ENCODE data around the gene PDZD11. TPM values are rescaled to one million over a fixed set of nuclear protein-coding genes. Genes with fewer than 3 reads are reported as not detected.
"Not testable (repeated sequence)": the region's sequence is repeated elsewhere in the genome, so short reads cannot be mapped to it uniquely, and the experiment has no call there.

Gene PDZD11
- total RNA-seq, 1 donor from 2014 or later = 33.9 TPM

DNA sequence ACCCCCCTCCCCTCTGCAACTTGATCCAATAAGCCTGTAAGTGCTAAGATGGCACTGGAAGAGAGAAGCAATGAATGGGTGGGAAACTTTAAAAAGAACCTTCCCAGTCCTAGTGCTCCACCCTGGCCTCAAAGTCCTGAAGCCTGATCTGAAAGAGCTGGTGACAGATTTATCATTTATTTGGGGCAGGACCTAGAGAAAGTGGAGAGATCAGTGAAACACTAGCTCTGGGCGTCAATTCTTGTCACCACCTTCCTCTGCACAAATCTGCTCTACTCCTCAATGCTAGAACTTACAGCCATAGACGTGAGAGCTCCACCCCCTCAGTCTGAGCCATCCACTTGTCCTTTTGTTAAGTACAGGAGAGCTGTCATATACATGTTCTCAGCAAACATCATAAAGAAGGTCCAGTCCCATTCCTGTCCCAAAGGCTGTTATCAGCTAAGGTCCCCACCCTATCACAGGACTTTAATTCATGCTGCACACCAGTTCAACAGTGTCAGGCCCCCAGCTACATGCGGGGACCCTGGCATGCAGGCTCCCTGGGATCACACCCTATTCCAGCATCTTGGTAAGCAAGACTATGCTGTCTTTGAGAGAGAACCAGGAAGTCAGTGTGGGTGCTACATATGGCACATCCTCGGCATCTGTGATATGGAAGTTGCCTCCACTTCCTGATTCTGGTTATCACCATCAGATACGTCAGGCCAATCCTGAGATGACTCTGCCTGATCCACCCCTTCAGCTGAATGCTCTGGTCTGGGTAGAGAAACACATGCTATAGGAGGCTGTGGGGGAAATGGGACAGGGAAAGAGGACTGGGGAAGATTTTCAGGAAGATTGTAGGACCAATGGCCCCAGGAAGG is 32.1 kb downstream of the PDZD11 start:
- DNase-seq (ENCODE audit: low read depth, low spot score) = no peak

DNA sequence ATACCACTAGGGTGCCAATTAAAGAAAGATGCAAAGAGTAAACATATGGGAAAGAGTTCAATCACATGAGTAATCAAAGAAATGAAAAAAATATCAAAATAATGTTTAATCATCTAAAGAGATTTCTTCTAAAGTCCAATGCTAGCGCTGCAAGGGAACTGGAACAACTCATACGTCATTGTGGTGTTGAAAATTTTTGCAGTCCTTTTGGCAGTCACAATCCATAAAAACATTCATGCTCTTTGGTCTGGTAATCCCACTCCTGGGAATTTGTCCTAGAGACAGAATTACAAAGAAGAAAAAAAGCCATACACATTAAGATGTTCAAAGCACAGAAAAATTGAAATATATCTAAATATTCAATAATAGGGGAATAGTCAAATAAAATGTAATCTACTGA is 34.3 kb downstream of the PDZD11 start:
- DNase-seq (ENCODE audit: low read depth, low spot score) = no peak

DNA sequence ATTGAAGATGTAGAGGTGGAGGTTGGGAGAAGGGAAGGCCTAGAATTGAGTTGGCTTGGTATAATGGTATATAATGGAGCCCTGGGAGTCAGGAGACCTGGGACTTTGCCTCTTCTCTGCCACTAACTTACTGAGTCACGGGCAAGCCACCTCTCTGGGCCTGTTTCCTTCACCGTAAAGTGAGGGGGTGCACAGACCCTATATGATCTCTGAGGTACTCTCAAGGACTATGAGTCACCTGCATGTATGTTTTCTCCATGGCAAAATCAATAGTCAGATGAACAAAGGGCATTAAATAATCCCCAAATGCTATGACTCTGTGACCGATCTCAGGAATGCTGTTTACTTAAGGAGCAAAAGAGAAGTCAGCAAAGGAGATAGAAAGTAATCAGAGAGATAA is 34.8 kb downstream of the PDZD11 start:
- DNase-seq (ENCODE audit: low read depth, low spot score) = no peak

DNA sequence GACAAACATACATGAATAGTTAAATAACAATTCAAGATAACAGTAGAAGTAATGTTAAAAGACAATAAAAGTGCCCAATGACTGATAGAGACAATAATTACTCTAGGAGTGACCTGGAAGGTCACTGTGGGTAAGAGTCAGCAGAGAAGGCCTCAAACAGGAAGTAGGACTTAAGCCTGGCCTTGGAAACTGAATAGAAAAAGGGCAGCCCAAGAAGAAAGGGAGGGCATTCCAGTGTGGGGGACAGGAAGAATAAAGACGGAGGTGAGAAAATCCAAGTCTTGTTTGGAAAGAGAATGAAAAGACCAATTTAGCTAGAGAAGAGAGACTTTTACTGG is 35.7 kb downstream of the PDZD11 start:
- no peak for DNase-seq (ENCODE audit: low read depth, low spot score)

DNA sequence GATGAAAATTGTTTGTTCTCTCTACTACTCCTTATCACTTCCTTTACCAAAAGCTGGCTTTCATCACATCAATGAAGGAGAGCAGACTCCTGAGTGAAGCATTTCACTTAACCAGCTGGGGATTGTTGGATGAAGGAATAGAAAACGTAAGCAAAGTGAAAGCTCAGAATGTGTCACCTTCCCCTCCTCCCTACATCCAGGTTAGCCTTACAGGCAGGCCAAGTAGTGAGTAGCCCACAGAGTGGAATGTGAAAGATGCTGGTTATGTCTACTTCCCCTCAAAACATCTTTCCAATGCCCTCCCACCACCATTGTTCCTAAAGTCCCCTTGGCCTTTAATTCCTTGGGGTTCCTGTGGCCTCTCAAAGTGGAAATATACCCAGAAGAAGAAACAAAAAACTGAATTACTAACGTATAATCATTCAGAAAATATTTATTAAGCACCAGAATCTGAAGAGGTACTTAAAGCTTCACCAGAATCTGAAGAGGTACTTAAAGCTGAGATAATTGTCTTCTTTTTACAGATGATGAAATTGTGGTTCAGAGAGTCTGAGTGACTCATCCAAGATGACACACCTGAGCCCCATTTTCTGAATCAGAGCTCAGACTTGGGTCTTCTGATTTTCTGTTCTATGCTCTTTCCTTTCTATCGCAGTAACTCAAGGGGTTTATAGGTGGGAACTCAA is 36.2 kb downstream of the PDZD11 start:
- DNase-seq (ENCODE audit: low read depth, low spot score) = no peak

DNA sequence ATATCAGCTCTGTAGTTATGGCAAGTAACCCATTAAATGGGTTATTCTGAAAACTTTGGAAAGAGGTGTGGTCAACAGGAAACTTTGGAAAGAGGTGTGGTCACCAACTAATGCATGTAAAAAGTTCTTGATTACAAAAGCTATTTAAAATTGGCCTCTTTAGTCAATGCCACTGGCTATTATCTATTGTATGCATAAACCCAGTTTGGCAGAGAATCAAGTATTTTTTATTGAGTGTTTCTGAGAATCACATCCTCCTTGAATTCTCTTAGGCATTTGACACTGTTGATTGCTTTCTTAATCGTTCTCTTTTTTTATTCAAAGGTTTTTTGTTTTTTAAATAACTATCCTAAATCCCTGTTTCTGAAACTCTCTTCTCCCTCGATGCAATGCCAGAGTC is 37.2 kb downstream of the PDZD11 start:
- no peak for DNase-seq (ENCODE audit: low read depth, low spot score)

DNA sequence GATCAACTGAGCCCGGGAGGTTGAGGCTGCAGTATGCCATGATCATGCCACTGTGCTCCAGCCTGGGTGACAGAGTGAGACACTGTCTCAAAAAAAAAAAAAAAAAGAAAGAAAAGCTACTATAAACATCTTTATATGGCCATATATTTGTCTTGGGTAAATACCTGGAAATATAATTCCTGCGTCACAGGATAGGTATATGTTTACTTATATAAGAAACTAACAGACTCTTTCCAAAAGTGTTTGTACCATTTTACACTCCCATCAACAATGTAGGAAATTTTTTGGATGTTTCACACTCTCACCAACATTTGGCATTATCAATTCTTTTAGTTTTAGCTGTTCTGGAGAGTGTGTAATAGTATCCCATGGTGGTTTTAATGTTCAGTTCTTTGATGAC is 42.5 kb downstream of the PDZD11 start:
- DNase-seq (ENCODE audit: low read depth, low spot score) = no peak

DNA sequence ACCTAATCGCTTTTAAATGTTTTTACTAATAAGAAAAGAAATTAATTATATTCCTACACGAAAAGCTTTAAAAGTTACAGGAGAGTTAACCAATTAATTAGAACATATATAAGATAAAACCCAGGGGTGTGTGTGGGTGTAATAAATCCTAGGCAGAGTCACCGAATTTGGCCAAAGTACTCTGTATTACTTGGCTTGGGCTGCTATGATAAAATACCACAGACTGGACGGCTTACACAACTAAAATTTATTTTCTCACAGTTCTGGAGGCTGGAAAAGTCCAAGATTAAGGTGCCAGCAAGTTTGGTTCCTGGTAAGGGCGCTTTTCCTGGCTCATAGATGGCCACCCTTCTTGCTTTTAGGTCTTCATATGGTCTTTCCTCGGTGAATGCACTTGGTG is 44.8 kb downstream of the PDZD11 start:
- DNase-seq (ENCODE audit: low read depth, low spot score) = no peak

DNA sequence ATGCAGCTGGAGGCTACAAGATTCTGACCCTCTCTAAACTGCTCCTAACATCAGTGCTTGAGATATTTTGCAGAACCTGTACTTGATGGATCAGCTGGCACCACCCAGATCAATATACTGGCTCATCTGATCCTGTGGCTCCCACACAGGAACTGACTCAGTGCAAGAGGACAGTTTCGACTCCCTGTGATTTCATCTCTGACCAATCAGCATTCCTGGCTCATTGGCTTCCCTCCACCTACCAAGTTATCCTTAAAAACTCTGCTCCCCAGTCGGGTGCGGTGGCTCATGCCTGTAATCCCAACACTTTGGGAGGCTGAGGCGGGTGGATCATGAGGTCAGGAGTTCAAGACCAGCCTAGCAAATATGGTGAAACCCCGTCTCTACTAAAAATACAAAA is 46.1 kb downstream of the PDZD11 start:
- not testable (repeated sequence) for DNase-seq (ENCODE audit: low read depth, low spot score)

DNA sequence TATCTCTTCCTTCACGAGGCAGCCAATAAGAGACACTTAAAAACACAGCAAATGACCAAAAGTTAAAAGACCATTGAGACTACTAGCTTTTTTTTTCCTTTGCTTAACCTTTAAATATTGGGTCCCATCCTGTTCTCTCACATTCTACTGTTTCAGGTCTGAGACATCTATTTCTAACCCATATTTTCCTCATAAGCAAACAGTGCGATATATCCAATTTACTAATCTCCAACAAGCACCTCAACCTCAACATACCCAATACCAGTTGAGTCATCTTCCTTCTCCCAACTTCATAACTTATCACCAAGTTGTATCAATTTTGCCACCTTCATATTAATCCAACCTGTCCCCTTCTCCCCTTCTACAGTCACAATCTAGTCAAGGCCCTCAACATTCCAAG is 48.2 kb downstream of the PDZD11 start:
- no peak for DNase-seq (ENCODE audit: low read depth, low spot score)

DNA sequence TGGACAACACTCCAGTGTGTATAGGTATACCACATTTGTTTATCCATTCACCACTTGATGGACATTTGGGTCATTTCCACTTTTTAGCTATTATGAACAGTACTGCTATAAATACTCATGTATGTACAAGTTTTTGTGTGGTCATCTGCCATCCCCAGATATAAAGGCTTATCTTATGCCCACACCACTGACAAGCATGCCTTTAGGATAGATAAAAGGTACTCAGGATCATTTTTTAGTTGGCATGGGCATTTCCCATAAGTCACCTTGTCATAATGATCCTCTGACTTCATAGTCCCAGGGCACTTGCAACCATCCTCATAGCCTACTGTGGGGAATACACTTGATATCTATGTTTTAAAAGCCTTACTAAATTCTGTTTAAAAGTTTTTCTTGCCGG is 49.0 kb downstream of the PDZD11 start:
- DNase-seq (ENCODE audit: low read depth, low spot score) = no peak

Other genes with a start within 250 kb of the PDZD11 start
- gene AWAT2, start 240.0 kb downstream of the PDZD11 start, total RNA-seq = 0.07 and 0.18 TPM in 2 replicates
- not detected in 2 replicates for gene OTUD6A, start 227.5 kb downstream of the PDZD11 start, total RNA-seq
- gene IGBP1, start 156.5 kb downstream of the PDZD11 start, total RNA-seq = 73.3 and 83.7 TPM in 2 replicates
- not detected in 2 replicates for gene DGAT2L6, start 112.4 kb downstream of the PDZD11 start, total RNA-seq
- gene AWAT1, start 55.3 kb downstream of the PDZD11 start, total RNA-seq = not detected in 2 replicates
- not detected in 2 replicates for gene P2RY4, start 29.7 kb downstream of the PDZD11 start, total RNA-seq
- not detected in 2 replicates for gene ARR3, start 21.6 kb downstream of the PDZD11 start, total RNA-seq
- not detected in 2 replicates for gene RAB41, start 7.8 kb downstream of the PDZD11 start, total RNA-seq
- gene KIF4A, start 177 bp upstream of the PDZD11 start, total RNA-seq = 13.9 and 26.9 TPM in 2 replicates
- 0.07 TPM in 1 of 2 replicates, not detected in the other for gene GDPD2, start 133.4 kb upstream of the PDZD11 start, total RNA-seq
- gene DLG3, start 154.9 kb upstream of the PDZD11 start, total RNA-seq = 3.0 and 4.2 TPM in 2 replicates

Measured in pulmonary artery endothelial cell (primary cell).